Measurements from ENCODE around the gene FLNB. TPM values are rescaled to one million over a fixed set of nuclear protein-coding genes. Genes with fewer than 3 reads are reported as not detected.

The FLNB gene
- total and polyA plus RNA-seq, 9 of the 15 experiments (the other 6 are each of a cell fraction or from before 2014, with no cell fraction given), result 9.4 to 48.1 (median 25.6) TPM

- peak; percentile 15; the same call in 1 of the 2 replicates for TF ChIP-seq NFIC (IDR thresholded peaks at IDR 0.05)
- TF ChIP-seq, protein P1, sequence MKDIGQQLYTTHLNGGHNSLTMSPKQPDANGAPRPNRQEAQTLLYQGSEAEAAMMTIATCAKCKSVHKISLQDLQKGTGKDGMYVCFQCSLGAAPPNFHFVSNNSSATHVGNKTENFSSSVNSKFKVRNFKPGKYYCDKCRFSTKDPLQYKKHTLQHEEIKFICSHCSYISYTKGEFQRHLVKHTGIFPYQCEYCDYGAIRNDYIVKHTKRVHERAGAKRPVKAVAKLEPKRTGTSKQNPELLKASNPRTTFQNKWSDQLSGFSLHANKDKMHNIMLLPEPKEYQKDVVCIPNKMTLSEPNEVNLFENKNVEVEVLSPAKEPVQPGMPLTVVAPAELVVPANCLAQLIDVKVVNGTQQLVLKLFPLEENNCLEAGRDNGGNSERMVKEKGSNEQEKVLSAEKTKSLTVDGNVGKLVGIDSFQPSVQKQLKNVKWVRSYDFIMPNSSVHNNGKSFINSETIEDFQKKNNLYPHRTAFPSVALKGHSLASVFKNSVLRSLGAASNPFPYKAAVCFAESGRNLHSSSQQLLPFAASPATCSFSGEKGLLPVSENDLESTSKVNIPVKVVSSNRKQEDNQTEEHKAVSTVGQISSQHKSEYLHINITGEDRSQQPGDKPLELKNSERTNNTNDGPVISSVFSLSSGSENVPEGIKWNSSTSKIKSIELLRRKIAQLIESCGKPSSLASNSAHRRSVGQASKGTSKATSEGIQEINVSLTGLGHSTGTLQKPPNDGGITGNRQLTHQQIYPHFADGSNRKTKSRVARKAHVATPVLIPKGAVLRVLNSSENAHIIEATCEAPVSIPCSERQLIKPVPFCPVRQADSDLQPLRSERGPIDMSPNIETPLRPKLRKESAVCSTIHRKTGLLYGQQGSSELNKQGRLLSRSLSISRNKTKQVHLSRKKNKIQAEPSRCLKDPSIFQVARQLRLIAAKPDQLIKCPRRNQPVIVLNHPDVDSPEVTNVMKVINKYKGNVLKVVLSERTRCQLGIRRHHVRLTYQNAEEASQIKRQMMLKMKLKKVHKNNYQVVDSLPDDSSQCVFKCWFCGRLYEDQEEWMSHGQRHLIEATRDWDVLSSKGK (CRISPR knock-in tag; IDR thresholded peaks at IDR 0.05), result no peak
- WGBS (ENCODE audit: insufficient coverage, low coverage, missing lambda C conversion rate), result 25% methylated on average over 2 of the region's 4 CpGs
- ATAC-seq, result no peak
- in situ Hi-C loops (cut with MboI), result no loop called here
- ChIA-PET CTCF (ENCODE audit: low intra/inter-chr PET ratio) (no interaction called here), POLR2A (interaction anchor here (0.6 kb wide), 2 partner anchors 20 to 49 kb away, joined by 3 read pairs; no protein-coding TSS in a partner anchor)
- peaks cover 0 to 7% of the 10 kb centered on the region in 2 experiments; a peak in 3 of 5 replicates for H3K4me1 ChIP-seq (replicated peaks in 1 of 2; ENCODE audit: control insufficient read depth in 2 of 2, insufficient read depth in 2 of 2, low read length in 2 of 2)
- no peaks in the 10 kb centered on the region for H3K79me2 ChIP-seq (ENCODE audit: control insufficient read depth, insufficient read depth, low read length)
- H4K20me1 ChIP-seq (replicated peaks; ENCODE audit: control insufficient read depth, insufficient read depth, low read length), result no peaks in the 10 kb centered on the region
- H3K9me3 ChIP-seq (replicated peaks; ENCODE audit: control insufficient read depth, insufficient read depth, low read depth, low read length), result no peaks in the 10 kb centered on the region
- no peak overlapping the region for H3K4me2 ChIP-seq (ENCODE audit: insufficient read depth, low read length)
- no peak overlapping the region for H3K4me3 ChIP-seq
- no peak overlapping the region for H3K9ac ChIP-seq (ENCODE audit: insufficient read depth in 1 of 2, low read depth in 2 of 2, low read length in 2 of 2)
- H3K36me3 ChIP-seq (ENCODE audit: control insufficient read depth, insufficient read depth, low read length), result no peaks in the 10 kb centered on the region
- H2AFZ ChIP-seq (ENCODE audit: low read depth, low read length), result no peak overlapping the region
- no TSS peak for BruUV-seq (replicated peaks)
- H3K9me1 ChIP-seq (ENCODE audit: control insufficient read depth, insufficient read depth, low read length), result no peaks in the 10 kb centered on the region
- intact Hi-C loops (cut with micrococcal nuclease), result no loop called here
- peaks cover 0 to 5% of the 10 kb centered on the region in 2 experiments; a peak in 1 of 5 replicates for H3K27me3 ChIP-seq (ENCODE audit: control insufficient read depth in 2 of 2, insufficient read depth in 2 of 2, low read length in 2 of 2)
- no peak for DNase-seq (ENCODE audit: extremely low read depth in 1 of 4, low spot score in 3 of 4)
- no peak for FAIRE-seq
- no peak overlapping the region for H3K27ac ChIP-seq (ENCODE audit: extremely low read depth, low read depth, low read length)
These were observed 36.2 kb upstream of the FLNB start for GRCh38 chr3:57971975-57972374.

Measured in K562 (cell line).